GM19328 (cell line): Measurements from ENCODE around the gene CD52.

Source experiments
- ATAC-seq: cut with Tn5 transposase; IDR thresholded peaks from one replicate; pipeline ENCODE4 v1.9.1; 2021; ENCODE audit warnings: mild to moderate bottlenecking, moderate library complexity; ENCODE audit not compliant: unreplicated experiment

Gene CD52, protein sequence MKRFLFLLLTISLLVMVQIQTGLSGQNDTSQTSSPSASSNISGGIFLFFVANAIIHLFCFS

DNA sequence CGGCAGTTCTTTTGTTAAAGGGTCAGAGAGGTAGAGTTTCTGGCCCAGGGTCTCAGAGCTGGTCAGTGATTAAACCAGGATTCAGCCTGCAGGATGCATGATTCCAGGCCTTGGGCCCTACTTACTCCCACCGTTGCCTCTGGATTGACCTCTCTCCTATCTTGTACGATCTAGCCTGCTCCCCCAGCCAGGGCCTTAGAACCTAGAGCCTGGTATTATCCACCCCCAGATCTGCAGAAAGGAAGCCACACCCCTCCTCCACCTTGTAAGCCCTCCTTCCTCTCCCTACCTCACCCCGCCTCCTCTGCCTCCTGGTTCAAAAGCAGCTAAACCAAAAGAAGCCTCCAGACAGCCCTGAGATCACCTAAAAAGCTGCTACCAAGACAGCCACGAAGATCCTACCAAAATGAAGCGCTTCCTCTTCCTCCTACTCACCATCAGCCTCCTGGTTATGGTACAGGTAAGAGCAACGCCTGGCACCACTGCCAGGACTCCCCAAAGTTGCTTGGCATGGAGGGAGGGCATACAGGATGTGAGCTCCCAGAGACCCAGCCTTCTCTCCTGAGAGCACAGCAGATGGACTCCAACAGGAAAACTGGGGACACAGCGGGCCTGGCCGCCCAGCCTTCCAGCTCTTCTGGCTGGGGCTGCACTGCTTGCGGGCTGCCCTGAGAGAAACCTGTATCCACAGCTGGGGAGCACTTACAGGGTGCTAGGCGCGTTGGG is at the start of gene CD52:
TSS of gene CD52 (plus strand) at position 347 of the 726 bp plus-strand sequence. CDS start at position 407, 60 bp downstream.
- no peak for ATAC-seq

DNA sequence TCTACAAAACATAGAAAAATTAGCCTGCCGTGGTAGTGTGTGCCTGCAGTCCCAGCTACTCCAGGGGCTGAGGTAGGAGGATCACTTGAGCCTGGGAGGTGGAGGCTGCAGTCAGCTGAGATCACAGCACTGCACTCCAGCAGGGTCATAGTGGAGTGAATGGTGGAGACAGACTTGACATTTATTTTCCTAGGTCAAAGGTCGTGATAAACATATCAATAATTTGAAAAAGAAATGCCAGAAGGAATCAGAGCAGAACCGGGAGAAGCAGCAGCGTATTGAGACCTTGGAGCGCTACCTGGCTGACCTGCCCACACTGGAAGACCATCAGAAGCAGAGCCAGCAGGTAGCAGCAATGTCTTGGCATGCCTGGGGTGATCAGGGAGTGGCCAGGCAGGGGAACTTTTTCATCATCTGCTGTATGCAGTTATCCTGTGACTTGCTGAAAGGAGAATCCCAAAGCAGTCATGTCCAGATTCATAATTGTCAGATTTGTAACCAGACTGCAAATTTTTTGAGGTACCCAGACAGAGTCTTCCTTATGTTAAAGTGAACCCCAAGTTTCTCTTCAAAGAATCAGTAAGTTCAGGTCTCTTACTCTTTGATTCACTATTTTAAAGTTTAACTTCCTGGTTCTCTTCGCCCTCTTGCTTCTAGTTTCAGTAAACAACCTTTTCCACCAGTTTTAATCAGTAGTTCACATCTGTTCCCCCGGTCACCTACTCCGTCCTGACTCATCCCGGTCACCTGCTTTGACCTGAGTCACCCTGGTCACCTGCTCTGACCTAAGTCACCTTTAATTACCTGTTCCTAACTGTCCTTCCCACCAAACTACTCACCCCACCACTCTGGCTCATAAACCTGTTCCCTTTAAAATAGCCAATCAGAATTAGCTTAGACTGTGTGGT is 49.2 kb upstream of the CD52 start:
- no peak for ATAC-seq

DNA sequence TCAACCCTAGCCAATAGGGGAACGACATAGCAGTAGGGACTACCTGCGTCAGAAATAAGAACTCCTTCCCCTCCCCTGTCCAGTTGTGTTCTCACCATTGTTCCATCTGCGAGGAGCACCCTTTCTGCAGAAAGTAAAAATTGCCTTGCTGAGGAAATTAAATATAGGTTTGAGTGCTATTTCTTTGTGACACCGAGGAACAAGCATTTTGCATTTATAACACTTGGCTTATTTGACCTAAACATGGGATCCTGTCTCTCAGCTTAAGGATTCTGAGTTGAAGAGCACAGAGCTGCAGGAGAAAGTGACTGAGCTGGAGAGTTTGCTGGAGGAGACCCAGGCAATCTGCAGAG is 48.6 kb upstream of the CD52 start:
- no peak for ATAC-seq

DNA sequence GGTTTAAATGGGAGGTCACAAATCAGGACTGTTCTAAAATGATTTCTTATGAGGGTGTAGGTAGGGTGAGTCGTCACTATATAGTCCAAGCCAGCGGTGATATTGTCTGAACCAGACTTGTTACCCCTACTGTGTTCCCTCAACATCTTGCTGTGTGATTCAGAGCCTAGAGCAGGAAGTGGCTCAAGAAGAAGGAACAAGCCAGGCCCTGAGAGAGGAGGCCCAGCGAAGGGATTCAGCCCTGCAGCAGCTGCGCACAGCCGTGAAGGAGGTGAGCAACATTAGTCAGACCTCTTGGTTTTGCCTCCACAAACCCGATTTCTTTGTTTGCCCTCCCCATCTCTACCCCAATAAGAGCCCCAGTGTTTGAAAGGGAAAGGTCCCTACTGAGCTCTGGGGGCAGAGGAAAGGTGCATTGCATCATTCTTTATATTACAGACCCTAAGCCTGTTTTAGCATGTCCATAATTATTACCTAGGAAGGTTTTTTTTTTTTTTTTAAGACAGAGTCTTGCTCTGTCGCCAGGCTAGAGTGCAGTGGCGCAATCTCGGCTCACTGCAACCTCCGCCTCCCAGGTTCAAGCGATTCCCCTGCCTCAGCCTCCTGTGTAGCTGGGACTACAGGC is 42.8 kb upstream of the CD52 start:
- ATAC-seq = no peak

DNA sequence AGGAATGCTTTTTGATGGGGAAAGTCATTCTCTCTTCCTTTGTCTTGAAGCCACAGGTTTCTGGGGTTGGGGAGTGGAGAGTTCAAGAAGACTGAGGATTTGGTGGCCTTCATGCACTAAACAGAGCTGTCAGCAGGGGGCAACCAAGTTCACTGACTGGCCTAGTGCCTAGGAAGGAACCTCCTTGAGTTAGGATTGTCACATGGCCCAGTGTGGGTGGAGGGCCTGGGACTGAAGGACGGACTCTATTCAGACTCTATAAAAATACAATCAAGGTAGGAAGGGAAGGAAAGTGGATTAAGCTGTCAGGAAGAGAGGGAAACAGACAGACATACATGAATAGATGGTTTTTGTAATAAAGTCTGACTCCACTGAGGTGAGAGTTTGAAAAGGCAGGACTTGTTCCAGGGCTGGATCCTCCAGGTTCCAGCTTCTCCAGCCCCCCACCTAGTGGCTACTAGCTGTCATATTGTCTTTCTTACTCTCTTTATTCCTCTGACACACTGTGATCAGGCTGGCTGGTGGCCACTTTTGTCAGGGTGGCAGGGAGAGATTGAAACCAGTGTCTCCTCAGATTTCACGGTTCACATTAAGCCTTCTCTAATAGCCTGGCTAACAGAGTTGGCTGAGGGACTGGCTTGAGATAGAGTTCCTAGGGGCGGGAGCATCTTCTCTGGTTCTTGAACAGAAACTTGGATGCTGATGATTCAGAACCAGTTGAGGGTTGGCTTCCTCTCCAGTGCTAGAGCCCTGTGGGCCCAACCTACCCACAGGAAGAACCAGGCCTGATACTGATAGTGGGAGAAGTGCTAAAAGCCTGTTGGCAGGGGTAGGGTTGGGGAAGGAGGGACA is 42.0 kb upstream of the CD52 start:
- ATAC-seq = no peak

DNA sequence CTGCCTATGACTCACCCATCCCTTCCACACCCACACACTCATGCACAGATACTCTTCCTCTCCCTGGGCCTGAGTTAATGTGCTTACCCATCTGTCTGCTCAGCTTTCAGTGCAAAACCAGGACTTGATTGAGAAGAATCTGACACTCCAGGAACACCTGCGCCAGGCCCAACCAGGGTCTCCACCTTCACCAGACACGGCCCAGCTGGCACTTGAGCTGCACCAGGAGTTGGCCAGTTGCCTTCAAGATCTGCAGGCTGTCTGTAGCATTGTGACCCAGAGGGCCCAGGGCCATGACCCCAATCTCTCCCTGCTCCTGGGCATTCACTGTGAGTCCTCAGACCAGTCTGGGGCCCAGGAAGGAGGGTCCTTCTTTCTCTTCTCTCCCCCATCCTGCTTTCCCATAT is 41.3 kb upstream of the CD52 start:
- ATAC-seq = no peak

DNA sequence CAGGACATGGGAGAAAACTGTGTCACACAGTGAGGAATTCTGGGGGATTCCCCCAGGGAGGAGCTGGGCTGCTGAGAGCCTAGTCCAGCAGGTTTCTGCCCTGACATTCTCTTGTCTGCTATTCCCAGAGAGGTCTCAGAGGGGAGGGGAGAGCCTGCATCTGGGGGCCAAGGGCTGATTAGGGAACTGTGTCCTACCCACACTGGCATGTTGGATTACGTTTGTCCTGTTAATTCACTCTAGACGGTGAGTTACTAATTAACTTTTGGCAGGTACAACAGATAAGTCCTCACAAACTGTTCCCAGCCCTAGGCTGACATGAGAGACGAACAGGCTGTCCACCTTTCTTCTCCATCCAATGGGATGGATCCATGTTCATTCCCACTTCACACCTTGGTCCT is 40.5 kb upstream of the CD52 start:
- ATAC-seq = no peak

DNA sequence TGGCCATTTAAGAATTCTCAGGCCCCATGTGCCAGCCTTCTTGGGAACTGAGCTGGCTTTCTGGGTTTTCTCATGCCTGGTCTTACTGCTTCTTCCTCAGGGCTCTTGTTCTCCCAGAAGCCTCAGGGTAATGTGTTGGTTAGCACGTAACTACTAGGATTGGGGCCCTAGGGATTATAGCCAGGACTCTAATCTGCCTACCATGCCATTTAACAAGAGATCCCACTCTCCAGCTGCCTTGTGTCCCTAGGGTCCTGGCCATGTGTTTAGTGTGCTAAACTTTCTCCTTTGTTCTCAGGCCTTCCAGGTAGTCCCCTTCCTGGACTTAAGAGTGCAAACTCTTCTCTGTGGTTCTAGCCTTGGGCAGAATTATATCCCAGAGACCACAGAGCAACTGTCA is 40.0 kb upstream of the CD52 start:
- ATAC-seq = no peak

DNA sequence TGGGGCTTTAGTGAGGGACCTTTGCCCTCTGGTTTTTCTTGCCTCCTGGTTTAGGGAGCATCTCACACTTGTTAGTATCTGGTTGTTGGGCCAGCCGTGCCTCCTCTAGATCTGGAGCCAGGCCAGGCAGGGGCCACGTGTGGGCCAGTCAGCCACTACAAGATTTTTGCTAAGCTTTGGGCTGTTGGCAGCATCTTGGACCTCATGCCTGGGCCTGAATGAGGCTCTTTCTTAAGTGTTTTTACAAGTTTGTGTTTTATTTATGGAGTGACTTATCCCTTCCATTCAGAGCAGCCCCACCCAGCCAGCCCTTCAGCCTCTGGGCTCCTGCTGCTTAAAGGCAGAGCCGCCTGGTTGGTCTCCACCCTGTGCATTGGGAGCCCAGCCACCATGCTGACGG is 39.5 kb upstream of the CD52 start:
- ATAC-seq = no peak

DNA sequence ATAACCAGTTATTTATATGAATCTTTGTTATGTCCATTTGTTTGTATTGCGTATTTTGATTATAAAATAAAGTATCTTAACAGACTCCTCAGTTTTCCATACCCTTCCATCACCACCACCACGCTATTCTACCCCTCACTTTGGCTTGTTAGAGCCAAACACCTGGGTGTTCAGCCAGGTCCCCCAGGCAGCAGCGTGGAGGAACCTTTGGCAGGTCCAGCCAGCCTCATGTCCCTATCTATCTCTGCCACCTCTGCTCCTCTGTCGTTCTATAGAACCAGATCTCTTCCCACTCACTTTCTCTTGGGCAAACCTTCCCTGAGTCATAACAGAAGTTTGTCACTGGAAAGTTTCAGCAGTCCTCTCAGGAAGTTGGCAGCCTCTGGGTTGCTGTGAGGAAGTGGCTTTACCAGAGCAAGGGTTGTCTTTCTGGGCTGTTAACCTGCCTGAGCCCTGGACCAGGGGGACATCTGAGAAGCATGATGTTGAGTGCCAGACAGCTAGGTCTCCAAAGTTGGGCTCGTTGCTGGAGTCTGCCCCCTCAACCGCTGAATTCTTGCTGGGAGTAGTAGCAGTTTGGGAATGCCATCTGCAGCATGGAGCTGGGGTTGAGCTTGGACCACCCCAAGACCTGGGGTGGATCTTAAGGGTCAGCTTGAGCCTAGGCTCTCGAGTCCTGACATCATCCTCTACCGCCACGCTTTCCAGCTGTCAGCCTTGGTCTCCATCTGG is 38.9 kb upstream of the CD52 start:
- no peak for ATAC-seq

DNA sequence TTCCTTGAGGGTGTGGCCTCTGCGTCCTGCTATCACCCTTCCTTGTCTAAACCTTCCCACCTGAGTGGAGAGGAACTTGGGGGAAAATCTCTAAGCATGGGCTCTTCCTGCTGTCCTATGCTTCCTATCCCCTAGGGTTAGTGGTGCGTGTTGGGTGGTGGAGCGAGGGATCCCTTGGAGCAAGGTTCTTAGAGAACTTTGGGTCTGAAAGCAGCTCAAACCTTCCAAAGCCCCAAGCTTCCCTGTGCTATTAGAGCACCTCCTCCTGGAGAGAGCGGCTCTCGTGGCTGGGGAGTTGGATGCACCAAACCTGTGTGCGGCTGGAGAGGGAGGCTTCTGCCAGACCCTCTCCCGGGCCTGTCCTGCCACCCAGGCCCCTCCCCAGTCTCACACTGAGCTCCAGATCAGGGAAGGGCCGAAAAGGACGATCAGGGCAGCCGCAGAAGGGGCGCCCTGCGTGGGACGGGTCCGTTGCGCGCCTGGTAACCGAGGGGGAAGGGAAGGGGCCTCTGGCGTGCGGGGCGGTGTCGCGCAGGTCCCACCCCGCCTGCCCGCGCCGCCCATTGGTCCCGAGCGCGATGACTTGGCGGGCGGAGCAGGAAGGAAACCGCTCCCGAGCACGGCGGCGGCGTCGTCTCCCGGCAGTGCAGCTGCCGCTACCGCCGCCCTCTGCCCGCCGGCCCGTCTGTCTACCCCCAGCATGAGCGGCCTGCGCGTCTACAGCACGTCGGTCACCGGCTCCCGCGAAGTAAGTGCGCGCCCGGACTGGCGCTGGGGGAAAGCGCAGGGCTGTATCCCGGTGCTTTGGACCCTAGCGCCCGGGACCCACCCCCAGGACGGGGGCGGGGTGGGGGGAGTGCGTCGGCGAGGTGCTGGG is 38.1 kb upstream of the CD52 start, which contains the start of gene SH3BGRL3:
TSS of gene SH3BGRL3 (plus strand) at position 631 of the 877 bp plus-strand sequence. CDS start at position 701, 70 bp downstream.
- peak; percentile 58 for ATAC-seq

DNA sequence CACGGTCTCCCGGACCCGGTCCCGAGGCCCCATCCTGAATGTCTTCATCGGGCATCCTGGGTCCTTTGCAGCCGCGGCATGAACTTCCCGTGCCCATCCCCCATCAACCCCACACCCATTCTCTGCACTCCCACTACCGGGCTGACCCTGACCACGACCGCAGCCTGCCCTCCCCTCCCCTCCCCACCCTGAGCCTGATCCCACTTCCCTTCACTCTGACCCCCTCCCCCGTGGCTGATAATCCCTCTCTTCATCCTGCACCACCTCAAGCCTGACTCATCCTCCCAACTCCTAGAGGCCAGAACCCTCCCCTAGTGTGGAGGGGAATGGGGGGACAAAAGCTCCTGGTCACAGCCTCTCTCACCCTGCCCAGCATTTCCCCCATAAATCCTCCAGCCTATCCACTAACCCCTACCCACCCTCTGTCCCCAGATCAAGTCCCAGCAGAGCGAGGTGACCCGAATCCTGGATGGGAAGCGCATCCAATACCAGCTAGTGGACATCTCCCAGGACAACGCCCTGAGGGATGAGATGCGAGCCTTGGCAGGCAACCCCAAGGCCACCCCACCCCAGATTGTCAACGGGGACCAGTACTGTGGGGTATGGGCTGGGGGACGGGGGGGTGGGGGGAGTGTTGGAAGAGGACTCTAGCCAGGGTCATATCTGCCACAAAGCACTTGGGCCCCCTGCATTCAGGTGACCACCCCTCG is 37.3 kb upstream of the CD52 start:
- ATAC-seq = no peak

DNA sequence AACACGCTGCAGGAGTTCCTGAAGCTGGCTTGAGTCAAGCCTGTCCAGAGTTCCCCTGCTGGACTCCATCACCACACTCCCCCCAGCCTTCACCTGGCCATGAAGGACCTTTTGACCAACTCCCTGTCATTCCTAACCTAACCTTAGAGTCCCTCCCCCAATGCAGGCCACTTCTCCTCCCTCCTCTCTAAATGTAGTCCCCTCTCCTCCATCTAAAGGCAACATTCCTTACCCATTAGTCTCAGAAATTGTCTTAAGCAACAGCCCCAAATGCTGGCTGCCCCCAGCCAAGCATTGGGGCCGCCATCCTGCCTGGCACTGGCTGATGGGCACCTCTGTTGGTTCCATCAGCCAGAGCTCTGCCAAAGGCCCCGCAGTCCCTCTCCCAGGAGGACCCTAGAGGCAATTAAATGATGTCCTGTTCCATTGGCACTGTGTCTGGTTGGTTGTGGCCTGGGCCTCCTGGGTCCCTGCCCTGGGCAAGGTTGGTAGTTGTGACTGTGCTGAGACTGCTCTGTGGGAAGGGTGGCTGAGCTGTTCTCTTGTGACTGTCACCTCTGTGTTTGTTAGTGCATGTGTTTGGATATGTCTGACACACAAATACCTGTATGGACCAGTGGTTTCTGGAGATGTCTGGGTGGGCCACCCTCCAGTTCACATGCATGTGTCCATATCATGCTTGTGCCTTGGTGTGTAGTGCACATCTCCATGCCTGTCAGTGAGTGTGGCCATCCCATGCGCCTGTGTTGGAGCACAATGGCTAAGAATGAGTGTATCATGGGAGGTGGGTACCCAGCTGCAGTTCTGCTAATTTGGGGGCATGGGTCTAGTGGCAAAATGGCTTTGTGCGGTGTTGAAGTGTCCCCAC is 36.4 kb upstream of the CD52 start:
- no peak for ATAC-seq

DNA sequence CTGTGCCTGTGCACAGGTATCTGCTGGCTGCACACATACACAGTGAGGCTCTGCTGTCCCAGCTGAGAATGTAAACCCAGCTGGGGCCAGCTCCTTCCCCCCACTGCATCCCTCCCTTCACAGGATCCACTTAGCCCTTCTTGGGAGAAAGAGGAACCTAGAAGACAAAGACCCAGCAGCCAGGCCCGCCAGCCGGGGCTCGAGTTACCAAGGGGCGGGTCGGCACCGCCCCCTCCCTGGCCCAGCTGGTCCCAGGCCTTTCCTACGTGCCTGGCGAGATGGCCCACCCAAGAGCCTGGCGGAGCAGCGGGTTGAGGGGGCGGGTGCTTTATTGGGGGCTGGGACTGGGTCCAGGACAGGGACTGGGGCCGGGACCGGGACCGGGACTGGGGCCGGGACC is 35.8 kb upstream of the CD52 start:
- ATAC-seq = no peak

DNA sequence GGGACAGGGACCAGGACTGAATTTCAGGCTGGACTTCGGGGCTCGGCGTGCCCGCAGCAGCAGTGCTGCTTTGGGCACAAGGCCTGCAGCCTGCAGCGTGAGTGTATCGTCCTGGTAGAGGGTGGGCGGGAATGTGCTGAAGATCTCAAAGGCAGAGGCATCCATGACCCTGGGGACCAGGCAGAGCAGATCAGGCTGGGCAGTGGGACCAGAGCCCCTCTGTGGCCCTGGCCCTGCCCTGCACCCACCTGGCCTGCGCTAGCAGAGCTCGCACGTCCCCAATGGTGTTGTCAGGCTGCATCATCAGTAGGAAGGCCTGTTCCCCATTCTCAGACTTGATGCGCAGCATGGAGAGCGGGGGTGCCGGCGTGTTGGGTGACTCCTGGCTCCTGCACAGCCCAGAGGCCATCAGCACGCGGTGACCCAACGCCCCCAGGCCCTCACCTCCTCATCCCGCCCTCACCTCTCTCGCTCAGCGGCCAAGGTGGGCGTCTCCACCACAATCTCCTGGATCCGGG is 35.3 kb upstream of the CD52 start:
- no peak for ATAC-seq

DNA sequence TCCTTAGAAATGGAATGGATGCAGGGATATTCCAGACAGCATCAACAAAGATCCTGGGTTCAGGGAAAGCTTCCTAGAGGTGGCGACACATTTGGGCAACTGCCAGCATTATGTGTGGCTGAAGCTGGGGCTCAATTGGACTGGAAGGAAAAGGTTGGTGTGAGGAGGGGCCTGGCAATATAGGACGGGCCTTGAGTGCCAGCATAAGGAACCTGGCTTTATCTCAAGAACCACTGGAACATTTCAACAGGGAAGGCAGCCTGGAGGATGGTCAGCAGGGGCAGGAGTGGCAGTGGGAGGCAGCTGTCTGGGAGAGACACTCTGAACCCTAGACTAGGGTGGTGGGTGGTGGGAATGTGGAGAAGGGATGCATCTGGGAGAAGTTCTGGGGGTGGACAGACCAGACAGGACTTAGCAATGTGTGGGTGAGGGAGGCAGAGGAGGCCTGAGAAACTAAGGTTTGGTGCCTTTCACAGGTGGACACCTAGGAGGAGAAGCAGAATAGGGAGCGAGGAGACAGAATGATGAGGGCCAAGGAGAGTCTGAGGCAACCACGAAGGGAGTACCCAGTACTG is 34.4 kb upstream of the CD52 start:
- no peak for ATAC-seq
